B cell (primary cell): ENCODE results near the gene BMP6. TPM values are rescaled to one million over a fixed set of nuclear protein-coding genes. Genes with fewer than 3 reads are reported as not detected.
A peak's percentile ranks its signal among the peaks of the same experiment; 100 is the strongest.

ENCODE experiments used
- ATAC-seq: fragments of 200-7000 bp; cut with Tn5 transposase; one replicate; pipeline ENCODE4 v1.10.0; 2021; ENCODE audit warnings: low read depth, mild to moderate bottlenecking, moderate number of reproducible peaks, moderate library complexity
- CTCF ChIA-PET: fragments of 350-600 bp; sonication (Branson Sonifier 250); formaldehyde crosslinking; loops from one replicate; lab custom pipeline; 2021; ENCODE audit warnings: antibody characterized with exemption, inconsistent platforms; lab: Charles Lee
- POLR2A ChIA-PET: fragments of 350-600 bp; sonication (Branson Sonifier 250); formaldehyde crosslinking; loops from one replicate; lab custom pipeline; 2021; ENCODE audit warnings: antibody characterized with exemption; lab: Charles Lee
- DNase-seq: peaks from one replicate; pipeline ENCODE4 v3.0.0; 2013
- H2AFZ ChIP-seq: 2 replicates; pipeline ENCODE4 v1.6.1; 2012; ENCODE audit warnings: mild to moderate bottlenecking, low read depth, low read length; ENCODE audit not compliant: insufficient read depth, poor library complexity, severe bottlenecking
- H3K27ac ChIP-seq, 2 donors: 1 replicate in 1 of 2; 2 replicates in 1 of 2; pipeline ENCODE4 v1.5.1; 2012 to 2013; ENCODE audit warnings: low read length in 2 of 2, mild to moderate bottlenecking in 2 of 2, moderate library complexity in 1 of 2
- H3K27me3 ChIP-seq, 4 experiments: fragments of 200-600 bp in 1 of 4; sonication (generic) in 1 of 4; replicated peaks in 1 of 4; 1 replicate in 2 of 4; 2 replicates in 2 of 4; pipeline versions ENCODE4 v1.6.1 to v1.7.0; 2013 to 2016; ENCODE audit warnings: low read length in 3 of 4, mild to moderate bottlenecking in 2 of 4, mixed read lengths in 1 of 4, moderate library complexity in 1 of 4; ENCODE audit not compliant: insufficient read depth in 4 of 4, control insufficient read depth in 3 of 4; ENCODE audit errors: control extremely low read depth in 1 of 4
- H3K36me3 ChIP-seq, 2 experiments: replicated peaks in 1 of 2; 1 replicate in 1 of 2; 2 replicates in 1 of 2; pipeline versions ENCODE4 v1.6.1 to v1.7.1; 2013; ENCODE audit warnings: low read length in 1 of 2; ENCODE audit not compliant: insufficient read depth in 2 of 2, control insufficient read depth in 1 of 2; ENCODE audit errors: control extremely low read depth in 1 of 2, extremely low read depth in 1 of 2
- H3K4me1 ChIP-seq, 2 donors: fragments of 200-600 bp in 1 of 2; sonication (generic) in 1 of 2; 1 replicate in 1 of 2; 2 replicates in 1 of 2; pipeline versions ENCODE4 v1.5.1 to v1.6.1; 2013 to 2017; ENCODE audit warnings: low read length in 2 of 2; ENCODE audit not compliant: control insufficient read depth in 2 of 2, insufficient read depth in 2 of 2
- H3K4me2 ChIP-seq: replicated peaks from 2 replicates; pipeline ENCODE3; 2012; ENCODE audit warnings: mild to moderate bottlenecking, low read depth, low read length; ENCODE audit not compliant: poor library complexity, severe bottlenecking
- H3K4me3 ChIP-seq, 5 experiments: fragments of 200-600 bp in 1 of 5; sonication (generic) in 1 of 5; 1 replicate in 3 of 5; 2 replicates in 2 of 5; pipeline versions ENCODE4 v1.5.1 to v1.7.0; 2011 to 2016; ENCODE audit warnings: low read length in 4 of 5, mild to moderate bottlenecking in 4 of 5, low read depth in 2 of 5, control low read depth in 1 of 5, moderate library complexity in 1 of 5; ENCODE audit not compliant: insufficient read depth in 1 of 5; ENCODE audit errors: control extremely low read depth in 1 of 5, extremely low read depth in 1 of 5
- H3K79me2 ChIP-seq: fragments of 200-600 bp; sonication (generic); one replicate; pipeline ENCODE4 v1.6.0; 2016; ENCODE audit warnings: low read length; ENCODE audit not compliant: control insufficient read depth, insufficient read depth
- H3K9ac ChIP-seq: fragments of 200-600 bp; sonication (generic); 2 replicates; pipeline ENCODE4 v1.6.1; 2017; ENCODE audit warnings: mild to moderate bottlenecking, low read length, moderate library complexity
- H3K9me3 ChIP-seq, 3 donors: one replicate each; pipeline versions ENCODE4 v1.6.1 to v1.7.1; 2013; ENCODE audit warnings: low read length in 2 of 3; ENCODE audit not compliant: control insufficient read depth in 2 of 3, insufficient read depth in 1 of 3; ENCODE audit errors: control extremely low read depth in 1 of 3
- H4K20me1 ChIP-seq: 2 replicates; pipeline ENCODE4 v1.6.0; 2012; ENCODE audit warnings: mild to moderate bottlenecking, low read length; ENCODE audit not compliant: insufficient read depth, control insufficient read depth, poor library complexity, severe bottlenecking
- H3K27ac Mint-ChIP-seq: one replicate; pipeline ENCODE4 v1.8.0; 2021; ENCODE audit warnings: mixed read lengths
- H3K27me3 Mint-ChIP-seq: one replicate; pipeline ENCODE4 v1.8.0; 2021; ENCODE audit warnings: mixed read lengths
- H3K4me1 Mint-ChIP-seq: one replicate; pipeline ENCODE4 v1.8.0; 2021; ENCODE audit warnings: mixed read lengths
- H3K4me3 Mint-ChIP-seq: one replicate; pipeline ENCODE4 v1.8.0; 2021; ENCODE audit warnings: mixed read lengths
- H3K9me3 Mint-ChIP-seq: one replicate; pipeline ENCODE4 v1.8.0; 2022; ENCODE audit warnings: mixed read lengths; ENCODE audit not compliant: insufficient read depth
- CTCF ChIP-seq: fragments of 200-600 bp; IDR thresholded peaks from one replicate; pipeline ENCODE4 v1.8.0; 2022; ENCODE audit warnings: antibody characterized with exemption, mild to moderate bottlenecking
- EZH2 ChIP-seq: IDR thresholded peaks from 2 replicates; pipeline ENCODE4 v1.6.1; 2012; ENCODE audit warnings: borderline replicate concordance, low read depth, mild to moderate bottlenecking, moderate library complexity, low read length; ENCODE audit not compliant: insufficient read depth, poor library complexity, severe bottlenecking
- WGBS: methylation state at CpG from one replicate; pipeline ENCODE4 v1.1.5; 2013; ENCODE audit warnings: missing lambda C conversion rate; ENCODE audit not compliant: insufficient coverage; 5-methylcytosine and 5-hydroxymethylcytosine counted together
- intact Hi-C: fragments of 100-400 bp; cut with micrococcal nuclease; formaldehyde crosslinking; loops from one replicate; pipeline ENCODE4 v1.10.0; 2022
- polyA plus RNA-seq: library from polyadenylated mRNA; depleted of rRNA; stranded (reverse); fragments of >200 nt; gene quantifications from 2 replicates; pipeline ENCODE4 v1.2.3, GENCODE V29; 2012
- total RNA-seq, 2 donors: library from RNA; stranded (reverse); fragments of 120-200 nt in 1 of 2; gene quantifications; 1 replicate in 1 of 2; 2 replicates in 1 of 2; pipeline versions ENCODE4 v1.2.3 to v1.2.4, GENCODE V29; 2013 to 2022

BMP6 gene
- total and polyA plus RNA-seq, 2 donors (not counting 1 experiment from before 2014, with no cell fraction given) = 0.43 to 2.9 TPM

GRCh38 chr6:7706269-7706668 lies 19.6 kb upstream of the BMP6 start:
- 30% methylated on average over 4 of the region's 4 CpGs for WGBS
- POLR2A ChIA-PET = no interaction called here
- peaks cover 0 to 4% (median 0%) of the 10 kb centered on the region in 3 donors for H3K9me3 ChIP-seq
- H3K36me3 ChIP-seq = no peaks in the 10 kb centered on the region
- H3K9ac ChIP-seq = no peak overlapping the region
- CTCF ChIA-PET = interaction anchor here (1.3 kb wide), 1 partner anchor 16 kb away, joined by 3 read pairs; no protein-coding TSS in a partner anchor
- Mint-ChIP-seq H3K4me3 (no peak overlapping the region), H3K27ac (no peak overlapping the region), H3K27me3 (peaks cover 15% of the 10 kb centered on the region), H3K4me1 (no peaks in the 10 kb centered on the region), H3K9me3 (no peaks in the 10 kb centered on the region)
- no peak for DNase-seq
- peak overlapping the region; percentile 32 for H2AFZ ChIP-seq
- H3K27me3 ChIP-seq = peaks cover 0 to 4% (median 0%) of the 10 kb centered on the region in 4 experiments
- no peaks in the 10 kb centered on the region for H3K4me1 ChIP-seq
- H3K27ac ChIP-seq = no peak overlapping the region
- no peak for ATAC-seq
- intact Hi-C loops = no loop called here
- H4K20me1 ChIP-seq = no peaks in the 10 kb centered on the region
- no peak overlapping the region for H3K4me2 ChIP-seq
- TF ChIP-seq EZH2 (no peak), CTCF (no peak)
- H3K79me2 ChIP-seq = no peaks in the 10 kb centered on the region
- no peak overlapping the region for H3K4me3 ChIP-seq

- Mint-ChIP-seq H3K4me1 (no peaks in the 10 kb centered on the region), H3K27ac (no peak overlapping the region), H3K27me3 (peaks cover 26% of the 10 kb centered on the region), H3K4me3 (no peak overlapping the region), H3K9me3 (no peaks in the 10 kb centered on the region)
- Histone ChIP-seq H3K27ac (no peak overlapping the region), H2AFZ (no peak overlapping the region), H3K36me3 (no peaks in the 10 kb centered on the region), H4K20me1 (no peaks in the 10 kb centered on the region), H3K4me3 (no peak overlapping the region), H3K4me1 (no peaks in the 10 kb centered on the region), H3K27me3 (peaks cover 0 to 8% (median 0%) of the 10 kb centered on the region in 4 experiments), H3K79me2 (no peaks in the 10 kb centered on the region), H3K9me3 (peaks cover 0 to 4% (median 0%) of the 10 kb centered on the region in 3 donors), H3K4me2 (no peak overlapping the region), H3K9ac (no peak overlapping the region)
- 88% methylated on average over 4 of the region's 4 CpGs for WGBS
- ChIA-PET CTCF (no interaction called here), POLR2A (no interaction called here)
- TF ChIP-seq CTCF (no peak), EZH2 (no peak)
- intact Hi-C loops = no loop called here
- ATAC-seq = no peak
- DNase-seq = no peak
Observed at GRCh38 chr6:7707787-7708186, 18.1 kb upstream of the BMP6 start.
